Endothelial cell of umbilical vein (primary cell): ENCODE results near the gene BNIP5. TPM values are rescaled to one million over a fixed set of nuclear protein-coding genes. Genes with fewer than 3 reads are reported as not detected.
"Not testable (repeated sequence)": the region's sequence is repeated elsewhere in the genome, so short reads cannot be mapped to it uniquely, and the experiment has no call there.

ENCODE experiments used
- BruUV-seq: library from RNA; stranded (reverse); fragments of 400-500 nt; replicated peaks from 2 replicates; lab custom pipeline; 2021; lab: Mats Ljungman, UMichigan
- CTCF ChIA-PET: fragments of 300-600, 350-600 bp; sonication (Branson Sonifier 250); formaldehyde crosslinking; loops from one replicate; lab custom pipeline; 2021; ENCODE audit warnings: antibody characterized with exemption, inconsistent platforms; lab: Charles Lee
- POLR2A ChIA-PET: fragments of 300-600, 350-600 bp; sonication (Branson Sonifier 250); formaldehyde crosslinking; loops from one replicate; lab custom pipeline; 2021; ENCODE audit warnings: antibody characterized with exemption, inconsistent platforms; lab: Charles Lee
- DNase-seq: peaks from one replicate; pipeline ENCODE4 v3.0.0-alpha.2; 2011; ENCODE audit warnings: low read depth, low spot score
- FAIRE-seq: peaks from 2 replicates; lab custom pipeline; 2011; peaks lifted over from hg19 to GRCh38; lab: Jason Lieb, UNC
- H2AFZ ChIP-seq: 2 replicates; pipeline ENCODE4 v1.6.0; 2012; ENCODE audit warnings: low read depth, low read length, control low read depth, inconsistent platforms
- H3K27ac ChIP-seq: 2 replicates; pipeline ENCODE4 v1.5.1; 2011; ENCODE audit warnings: low read depth, mild to moderate bottlenecking, control low read depth, low read length, moderate library complexity; ENCODE audit not compliant: insufficient read depth
- H3K27me3 ChIP-seq, 2 experiments: 2 replicates each; pipeline versions ENCODE4 v1.6.0 to v1.6.1; 2011; ENCODE audit warnings: low read length in 2 of 2, mixed read lengths in 1 of 2; ENCODE audit not compliant: control insufficient read depth in 2 of 2, insufficient read depth in 2 of 2
- H3K36me3 ChIP-seq, 2 experiments: 2 replicates in 1 of 2; 3 replicates in 1 of 2; pipeline ENCODE4 v1.5.1; 2011; ENCODE audit warnings: low read length in 2 of 2, mild to moderate bottlenecking in 1 of 2, moderate library complexity in 1 of 2; ENCODE audit not compliant: control insufficient read depth in 2 of 2, insufficient read depth in 2 of 2; ENCODE audit errors: extremely low read depth in 1 of 2
- H3K4me1 ChIP-seq: 3 replicates; pipeline ENCODE4 v1.5.1; 2011; ENCODE audit warnings: mild to moderate bottlenecking, low read length; ENCODE audit not compliant: control insufficient read depth, insufficient read depth; ENCODE audit errors: extremely low read depth
- H3K4me2 ChIP-seq: 2 replicates; pipeline ENCODE4 v1.6.1; 2011; ENCODE audit warnings: low read length, control low read depth, mixed read lengths; ENCODE audit not compliant: insufficient read depth
- H3K4me3 ChIP-seq, 3 experiments: fragments of 200-600 bp in 1 of 3; sonication (generic), shearing (Covaris generic) in 1 of 3; replicated peaks in 1 of 3; 2 replicates each; pipeline ENCODE4 v1.5.1; 2011 to 2016; ENCODE audit warnings: control low read depth in 3 of 3, low read length in 3 of 3, mild to moderate bottlenecking in 2 of 3, inconsistent platforms in 1 of 3, low read depth in 1 of 3, moderate library complexity in 1 of 3; ENCODE audit not compliant: insufficient read depth in 1 of 3
- H3K79me2 ChIP-seq: 2 replicates; pipeline ENCODE4 v1.6.0; 2012; ENCODE audit warnings: low read length, inconsistent platforms; ENCODE audit not compliant: control insufficient read depth, insufficient read depth
- H3K9ac ChIP-seq: replicated peaks from 2 replicates; pipeline ENCODE3; 2011; ENCODE audit warnings: low read length, control low read depth; ENCODE audit not compliant: insufficient read depth; ENCODE audit errors: extremely low read depth
- H3K9me1 ChIP-seq: replicated peaks from 3 replicates; pipeline ENCODE4 v1.6.0; 2011; ENCODE audit warnings: mild to moderate bottlenecking, low read length; ENCODE audit not compliant: control insufficient read depth, insufficient read depth; ENCODE audit errors: extremely low read depth
- H3K9me3 ChIP-seq: replicated peaks from 2 replicates; pipeline ENCODE4 v1.5.1; 2012; ENCODE audit warnings: low read length, inconsistent platforms; ENCODE audit not compliant: control insufficient read depth, insufficient read depth
- H4K20me1 ChIP-seq: replicated peaks from 2 replicates; pipeline ENCODE3; 2011; ENCODE audit warnings: mild to moderate bottlenecking, low read length; ENCODE audit not compliant: control insufficient read depth, insufficient read depth; ENCODE audit errors: extremely low read depth
- EZH2 ChIP-seq: IDR thresholded peaks from 2 replicates; pipeline ENCODE4 v1.6.1; 2012; ENCODE audit warnings: borderline replicate concordance, low read depth, mild to moderate bottlenecking, moderate library complexity, low read length, inconsistent platforms; ENCODE audit not compliant: severe bottlenecking
- GATA2 ChIP-seq: IDR thresholded peaks from 2 replicates; pipeline ENCODE4 v1.7.0; 2011; ENCODE audit warnings: low read depth, mild to moderate bottlenecking, moderate library complexity, mixed read lengths, low read length; ENCODE audit not compliant: insufficient read length, insufficient read depth
- JUN ChIP-seq: IDR thresholded peaks from 2 replicates; pipeline ENCODE4 v1.6.1; 2011; ENCODE audit warnings: borderline replicate concordance, low read depth; ENCODE audit not compliant: insufficient read length, insufficient read depth
- MYC ChIP-seq: IDR thresholded peaks from one replicate; pipeline ENCODE4 v1.6.1; 2011; ENCODE audit warnings: mild to moderate bottlenecking, low read depth, low read length
- POLR2A ChIP-seq: IDR thresholded peaks from 2 replicates; pipeline ENCODE4 v1.6.1; 2012; ENCODE audit warnings: low read depth, mild to moderate bottlenecking, control low read depth, low read length
- POLR2AphosphoS5 ChIP-seq: IDR thresholded peaks from 2 replicates; pipeline ENCODE4 v1.6.1; 2012; ENCODE audit warnings: low read depth, mild to moderate bottlenecking, control low read depth, low read length, moderate library complexity; ENCODE audit not compliant: insufficient read depth
- dilution Hi-C: fragments of 300-500 bp; cut with MboI; formaldehyde crosslinking; loops from one replicate; pipeline ENCODE4 v1.15.0; 2019; ENCODE audit warnings: low sequenced_read_pairs; ENCODE audit not compliant: extremely low pct_ligation_motif_present
- intact Hi-C: fragments of 100-400 bp; cut with micrococcal nuclease; formaldehyde crosslinking; loops from one replicate; pipeline ENCODE4 v1.10.0; 2022
- polyA plus RNA-seq, 4 experiments: library from polyadenylated mRNA; depleted of rRNA in 3 of 4; stranded (reverse) in 3 of 4; unstranded in 1 of 4; fragments of >200 nt; gene quantifications; 2 replicates each; pipeline versions ENCODE4 v1.2.1 to v1.2.3, GENCODE V29; 2011 to 2012; ENCODE audit warnings: missing spikeins in 1 of 4
- total RNA-seq: library from RNA; stranded (reverse); gene quantifications from 2 replicates; pipeline ENCODE4 v1.2.3, GENCODE V29; 2021
- TF ChIP-seq, protein P1 (sequence below): IDR thresholded peaks from 2 replicates; pipeline ENCODE4 v1.6.1; 2011; ENCODE audit not compliant: insufficient read depth, insufficient read length

Gene BNIP5
- total and polyA plus RNA-seq, 2 donors (not counting 3 experiments of a cell fraction or from before 2014, with no cell fraction given): not detected

DNA sequence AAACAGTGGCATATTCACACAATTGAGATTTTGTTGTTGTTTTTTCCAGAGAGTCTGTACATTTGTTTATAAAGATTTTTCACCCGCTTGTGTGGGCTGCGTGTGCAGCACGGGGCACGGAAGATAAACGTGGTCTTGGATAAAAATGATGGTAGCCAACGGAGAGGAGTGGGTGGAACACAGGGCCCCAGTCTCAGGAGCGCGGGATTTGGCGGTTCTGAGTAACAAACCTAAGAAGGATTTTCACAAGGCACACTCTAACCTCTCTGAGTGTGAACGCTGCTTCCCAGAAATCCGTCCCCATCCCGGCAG, 3.6 kb upstream of the BNIP5 start:
- H3K36me3 ChIP-seq: no peaks in the 10 kb centered on the region
- no peaks in the 10 kb centered on the region for H3K9me1 ChIP-seq
- H3K27me3 ChIP-seq: peaks cover 41 to 46% of the 10 kb centered on the region in 2 experiments
- BruUV-seq: no TSS peak
- FAIRE-seq (no peak), DNase-seq (no peak)
- dilution Hi-C loops: no loop called here
- TF ChIP-seq MYC: no peak
- no peak for TF ChIP-seq EZH2
- TF ChIP-seq POLR2A: no peak
- TF ChIP-seq, protein P1, sequence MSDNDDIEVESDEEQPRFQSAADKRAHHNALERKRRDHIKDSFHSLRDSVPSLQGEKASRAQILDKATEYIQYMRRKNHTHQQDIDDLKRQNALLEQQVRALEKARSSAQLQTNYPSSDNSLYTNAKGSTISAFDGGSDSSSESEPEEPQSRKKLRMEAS: no peak
- no peak for TF ChIP-seq POLR2AphosphoS5
- no peak for TF ChIP-seq GATA2
- no peak for TF ChIP-seq JUN
- H3K4me2 ChIP-seq: no peak overlapping the region
- peaks cover 4% of the 10 kb centered on the region for H3K4me1 ChIP-seq
- ChIA-PET CTCF (interaction anchor here (0.7 to 13.2 kb wide), 23 partner anchors 11 to 209 kb away, joined by 3 to 373 read pairs (median 6); no protein-coding TSS in a partner anchor), POLR2A (interaction anchor here (1.3 kb wide), 1 partner anchor 11 kb away, joined by 3 read pairs; no protein-coding TSS in a partner anchor)
- no peaks in the 10 kb centered on the region for H3K79me2 ChIP-seq
- no peak overlapping the region for H3K4me3 ChIP-seq
- no peak overlapping the region for H2AFZ ChIP-seq
- intact Hi-C loops: no loop called here
- H3K27ac ChIP-seq: no peak overlapping the region
- H3K9ac ChIP-seq: no peak overlapping the region
- H4K20me1 ChIP-seq: no peaks in the 10 kb centered on the region
- H3K9me3 ChIP-seq: no peaks in the 10 kb centered on the region

- DNase-seq (no peak), FAIRE-seq (no peak)
- POLR2A ChIA-PET: no interaction called here
- Histone ChIP-seq H3K9ac (no peak overlapping the region), H3K4me3 (no peak overlapping the region), H3K36me3 (no peaks in the 10 kb centered on the region), H3K27ac (no peak overlapping the region), H3K9me1 (no peaks in the 10 kb centered on the region), H3K4me1 (peaks cover 4% of the 10 kb centered on the region), H3K9me3 (no peaks in the 10 kb centered on the region), H4K20me1 (no peaks in the 10 kb centered on the region), H3K4me2 (no peak overlapping the region), H2AFZ (no peak overlapping the region), H3K79me2 (no peaks in the 10 kb centered on the region), H3K27me3 (peaks cover 53 to 55% of the 10 kb centered on the region in 2 experiments)
- BruUV-seq: no TSS peak
- TF ChIP-seq POLR2AphosphoS5: no peak
- no peak for TF ChIP-seq POLR2A
- dilution Hi-C loops: no loop called here
- intact Hi-C loops: no loop called here
- CTCF ChIA-PET: interaction anchor here (1.1 to 13.2 kb wide), 2 partner anchors 21 to 90 kb away, joined by 4 to 373 read pairs; no protein-coding TSS in a partner anchor
Measured at GRCh38 chr6:36339146-36339545, 2.5 kb upstream of the BNIP5 start.

- H3K79me2 ChIP-seq, H3K9me3 ChIP-seq, H3K9ac ChIP-seq, H3K4me3 ChIP-seq, H3K9me1 ChIP-seq, DNase-seq, H4K20me1 ChIP-seq, FAIRE-seq, intact Hi-C loops, H3K4me1 ChIP-seq, dilution Hi-C loops, H3K4me2 ChIP-seq, H2AFZ ChIP-seq, H3K27ac ChIP-seq, POLR2A ChIA-PET, BruUV-seq, H3K36me3 ChIP-seq: not testable (repeated sequence)
- CTCF ChIA-PET: interaction anchor here (1.6 to 2.7 kb wide), 2 partner anchors 22 to 36 kb away, joined by 4 to 13 read pairs; no protein-coding TSS in a partner anchor
- H3K27me3 ChIP-seq: peaks cover 61 to 63% of the 10 kb centered on the region in 2 experiments
Measured at GRCh38 chr6:36338223-36338622, 1.5 kb upstream of the BNIP5 start.
